GM19467 (cell line): ENCODE data around the gene GDF10.

Experiments used
- ATAC-seq: cut with Tn5 transposase; IDR thresholded peaks from one replicate; pipeline ENCODE4 v1.9.1; 2021; ENCODE audit warnings: mild to moderate bottlenecking, moderate library complexity; ENCODE audit not compliant: unreplicated experiment

Gene GDF10

DNA sequence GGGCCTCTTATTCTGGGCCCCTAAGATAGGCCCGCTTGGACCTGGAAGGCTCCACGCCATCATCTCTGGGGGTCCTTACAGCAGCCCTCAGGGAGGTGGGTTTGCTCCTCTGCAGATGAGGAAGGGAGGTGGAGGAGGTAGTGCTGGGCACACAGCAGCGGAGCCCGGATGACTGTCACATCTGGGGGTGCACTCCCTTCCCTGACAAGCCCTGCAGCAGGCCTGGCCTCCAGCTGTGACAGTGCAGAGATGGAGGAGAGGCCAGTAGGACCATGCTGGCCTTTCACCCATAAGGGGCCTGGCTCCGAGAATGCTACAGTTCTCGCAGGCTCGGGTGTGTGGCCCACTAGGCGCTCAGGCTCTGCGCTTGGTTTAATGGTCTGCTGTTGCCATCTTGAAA lies 31.5 kb downstream of the GDF10 start:
- ATAC-seq: no peak

DNA sequence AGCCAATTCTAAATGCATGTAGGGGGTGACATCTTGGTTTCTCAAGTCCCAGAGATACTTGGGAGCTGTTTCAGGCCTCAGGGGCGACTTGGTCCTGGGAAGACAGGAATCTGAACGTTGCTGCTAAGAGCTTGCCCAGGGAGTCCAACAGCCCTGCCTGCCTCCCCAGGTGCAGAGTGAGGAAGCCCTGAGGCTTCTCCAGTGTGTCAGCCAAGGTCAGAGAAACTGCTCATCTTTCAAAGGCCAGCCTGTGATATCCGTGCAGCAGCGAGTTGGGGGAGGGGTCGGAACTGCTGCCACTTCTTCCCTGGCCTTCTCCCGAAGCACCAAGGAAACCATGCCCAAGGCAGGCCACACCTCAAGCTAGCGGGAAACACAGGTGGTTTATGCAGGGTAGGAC lies 32.0 kb downstream of the GDF10 start:
- no peak for ATAC-seq

DNA sequence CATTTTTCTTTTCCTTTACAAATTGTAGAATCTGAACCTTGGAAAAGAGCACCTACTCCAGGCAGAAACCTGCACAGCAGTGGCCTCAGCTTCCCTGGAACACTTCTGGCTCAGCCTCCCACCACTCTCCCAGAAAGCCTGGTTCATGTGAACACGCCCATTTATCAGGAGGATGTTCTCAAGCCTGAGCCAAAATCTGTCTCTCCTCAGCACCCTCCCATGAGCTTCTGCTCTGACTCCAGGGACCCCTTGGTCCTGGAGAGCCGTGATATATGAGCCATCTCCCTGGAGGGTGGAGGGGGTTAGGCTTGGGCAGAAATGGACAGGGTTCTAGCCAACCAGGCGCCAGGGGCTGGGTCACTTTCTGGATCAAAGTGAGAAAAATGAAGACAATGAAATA lies 32.4 kb downstream of the GDF10 start:
- ATAC-seq: no peak

DNA sequence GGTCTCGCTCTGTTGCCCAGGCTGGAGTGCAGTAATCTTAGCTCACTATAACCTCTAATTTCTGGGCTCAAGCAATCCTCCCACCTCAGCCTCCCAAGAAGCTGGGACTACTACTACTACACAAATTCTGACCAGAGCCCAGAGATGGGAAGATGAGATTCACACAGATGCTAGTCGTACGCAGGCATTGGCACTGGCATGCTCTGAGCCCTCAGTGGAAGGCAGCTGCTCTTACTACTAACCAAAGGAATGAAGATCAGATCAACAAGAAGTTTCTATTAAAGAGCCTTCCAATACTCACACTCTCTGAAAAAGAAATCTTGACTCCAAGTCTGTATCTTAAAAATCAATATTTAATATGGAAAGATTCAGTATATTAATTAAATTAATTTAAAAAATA lies 32.9 kb downstream of the GDF10 start:
- ATAC-seq: no peak

DNA sequence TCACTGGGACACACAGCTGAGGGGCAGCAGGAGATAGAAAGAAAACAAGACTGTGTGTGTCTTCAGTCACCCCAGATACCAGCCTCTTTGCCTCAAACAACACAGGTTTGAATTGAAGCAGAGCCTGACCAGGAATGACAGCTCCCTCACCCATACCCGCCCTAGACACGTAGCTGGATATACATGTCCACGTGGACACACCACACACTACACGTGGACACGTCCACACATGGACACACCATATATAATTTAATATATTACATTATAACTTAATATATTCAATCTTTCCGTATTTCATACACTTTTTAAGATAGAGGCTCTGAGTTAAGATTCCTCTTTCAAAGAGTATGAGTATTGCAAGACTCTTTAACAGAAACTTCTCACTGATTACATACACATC lies 33.5 kb downstream of the GDF10 start:
- no peak for ATAC-seq

DNA sequence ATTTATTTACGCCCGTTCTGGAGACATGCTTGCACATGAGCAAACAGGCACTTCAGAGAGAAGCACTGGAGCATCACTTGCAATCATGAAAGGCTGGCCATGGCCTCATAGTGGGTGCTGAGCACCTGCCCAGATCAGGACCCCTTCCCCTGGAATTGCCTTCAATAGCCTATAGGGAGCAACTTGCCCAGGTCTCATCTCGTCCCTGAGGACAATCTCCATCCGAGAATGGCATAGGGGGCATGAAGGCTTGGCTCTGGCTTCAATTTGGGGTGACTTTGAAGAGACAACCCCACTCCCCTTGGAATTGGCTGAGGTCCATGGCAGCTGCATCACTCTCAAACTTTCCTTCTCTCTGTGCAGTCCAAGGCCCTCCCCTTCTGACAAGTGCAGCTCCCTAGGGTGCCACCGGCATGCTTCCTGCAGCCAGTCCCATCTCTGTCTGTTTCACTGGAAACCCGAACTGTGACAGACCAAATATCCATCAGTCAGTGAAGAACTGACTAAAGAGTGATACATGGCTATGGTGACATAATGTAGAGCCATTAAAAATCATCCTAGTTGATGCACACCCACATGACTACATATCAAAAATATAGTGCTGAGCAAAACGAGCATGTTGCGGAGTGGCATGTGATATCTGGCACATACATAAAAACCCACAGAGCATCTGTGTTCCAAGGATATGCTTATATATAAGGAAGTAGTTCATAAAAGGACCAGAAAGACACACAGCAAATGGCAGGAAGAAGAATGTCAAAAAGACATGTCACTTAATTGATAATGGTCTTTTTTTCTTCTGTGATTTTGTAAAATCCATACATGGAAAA lies 34.7 kb downstream of the GDF10 start:
- ATAC-seq: no peak

DNA sequence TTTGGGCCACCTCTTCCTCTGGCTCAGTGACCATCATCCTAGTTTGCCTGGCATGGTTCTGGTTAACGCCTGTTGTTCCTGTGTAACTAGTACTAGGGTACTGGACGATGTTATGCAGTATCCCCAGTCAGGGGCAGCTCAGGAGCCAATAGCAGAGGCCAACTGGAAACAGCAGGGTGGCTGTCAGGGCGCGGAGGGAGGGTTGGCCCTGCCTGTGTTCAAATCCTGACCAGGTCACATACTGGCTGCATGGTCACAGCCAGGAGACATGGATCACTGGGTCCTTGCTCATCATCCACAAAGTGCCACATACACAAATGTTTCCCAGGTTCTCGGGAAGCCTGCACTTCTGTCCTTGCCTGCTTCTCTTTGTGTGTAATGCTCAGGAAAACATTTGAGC lies 35.9 kb downstream of the GDF10 start:
- no peak for ATAC-seq

DNA sequence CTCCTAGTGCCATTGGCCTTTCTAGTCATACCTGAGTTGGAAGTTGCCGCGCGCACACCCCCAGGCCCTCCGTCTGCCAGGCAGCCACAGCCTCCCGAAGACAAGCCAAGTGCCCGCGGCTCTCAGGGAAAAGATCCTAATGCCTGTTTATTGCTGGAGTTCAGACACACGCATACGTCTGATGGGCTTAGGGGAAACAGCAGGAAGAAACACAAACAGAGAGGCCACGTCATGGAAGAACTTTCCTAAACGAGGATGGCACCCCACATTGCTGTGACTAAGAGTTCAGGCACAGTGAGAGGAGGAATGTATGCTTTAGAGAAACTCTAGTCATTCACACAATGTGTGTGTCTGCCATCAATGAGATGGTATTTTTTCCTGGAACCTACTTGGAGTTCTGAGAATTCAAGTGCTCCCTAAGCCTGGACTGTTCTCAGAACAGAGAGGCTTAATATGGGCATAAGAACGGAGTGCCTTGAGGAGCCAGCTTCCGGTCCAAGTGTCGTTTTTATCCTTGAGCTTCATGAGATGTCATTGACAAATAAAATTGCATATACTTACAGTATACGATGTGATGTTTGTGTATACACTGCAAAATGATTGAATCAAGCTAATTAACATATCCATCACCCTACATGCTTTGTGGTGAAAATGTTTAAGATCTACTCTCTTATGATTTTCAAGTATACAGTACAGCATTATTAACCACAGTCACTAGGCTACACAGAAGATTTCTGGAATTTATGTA lies 36.6 kb downstream of the GDF10 start:
- ATAC-seq: no peak

DNA sequence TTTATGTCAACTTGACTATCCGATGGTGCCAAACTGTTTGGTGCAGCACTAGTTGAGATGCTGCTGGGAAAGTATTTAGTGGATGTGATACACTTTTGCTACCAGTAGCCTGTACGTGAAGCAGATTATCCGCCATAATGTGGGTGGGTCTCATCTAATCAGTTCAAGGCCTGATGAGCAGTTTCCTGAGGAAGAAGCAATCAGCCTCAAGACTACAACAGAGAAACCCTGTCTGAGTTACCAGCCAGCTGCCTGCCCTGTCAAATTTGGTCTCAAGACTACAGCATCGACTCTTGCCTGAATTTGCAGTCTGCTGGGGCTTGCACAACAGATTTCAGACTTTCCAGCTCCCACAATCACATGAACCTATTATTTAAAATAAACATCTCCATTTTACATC lies 37.3 kb downstream of the GDF10 start:
- no peak for ATAC-seq

DNA sequence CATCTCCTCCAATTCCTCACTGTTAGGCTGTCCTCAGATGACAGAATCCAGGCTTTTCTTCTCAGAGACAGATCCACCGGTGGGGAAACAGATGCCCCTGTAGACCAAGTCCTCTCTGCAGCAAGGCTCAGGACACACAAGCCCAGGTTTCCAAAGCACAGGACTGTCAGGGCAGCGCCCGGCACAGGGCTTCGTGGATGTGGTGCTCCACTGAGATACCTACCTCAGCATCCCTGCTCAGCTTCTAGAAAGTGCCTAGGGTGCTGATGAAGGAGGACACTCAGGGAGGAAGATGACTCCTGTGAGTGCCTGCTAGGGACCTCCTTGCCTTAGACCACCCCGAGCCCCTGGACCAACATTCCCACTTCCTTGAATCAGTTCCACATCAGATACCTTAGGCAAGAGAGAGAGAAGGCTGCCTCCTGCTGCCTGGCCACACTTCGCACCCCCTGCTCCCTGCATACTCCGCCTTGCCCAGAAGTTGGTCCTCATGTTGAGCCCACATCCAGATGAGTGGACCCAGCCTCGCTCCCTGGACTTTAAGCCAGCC lies 39.3 kb downstream of the GDF10 start:
- ATAC-seq: no peak

DNA sequence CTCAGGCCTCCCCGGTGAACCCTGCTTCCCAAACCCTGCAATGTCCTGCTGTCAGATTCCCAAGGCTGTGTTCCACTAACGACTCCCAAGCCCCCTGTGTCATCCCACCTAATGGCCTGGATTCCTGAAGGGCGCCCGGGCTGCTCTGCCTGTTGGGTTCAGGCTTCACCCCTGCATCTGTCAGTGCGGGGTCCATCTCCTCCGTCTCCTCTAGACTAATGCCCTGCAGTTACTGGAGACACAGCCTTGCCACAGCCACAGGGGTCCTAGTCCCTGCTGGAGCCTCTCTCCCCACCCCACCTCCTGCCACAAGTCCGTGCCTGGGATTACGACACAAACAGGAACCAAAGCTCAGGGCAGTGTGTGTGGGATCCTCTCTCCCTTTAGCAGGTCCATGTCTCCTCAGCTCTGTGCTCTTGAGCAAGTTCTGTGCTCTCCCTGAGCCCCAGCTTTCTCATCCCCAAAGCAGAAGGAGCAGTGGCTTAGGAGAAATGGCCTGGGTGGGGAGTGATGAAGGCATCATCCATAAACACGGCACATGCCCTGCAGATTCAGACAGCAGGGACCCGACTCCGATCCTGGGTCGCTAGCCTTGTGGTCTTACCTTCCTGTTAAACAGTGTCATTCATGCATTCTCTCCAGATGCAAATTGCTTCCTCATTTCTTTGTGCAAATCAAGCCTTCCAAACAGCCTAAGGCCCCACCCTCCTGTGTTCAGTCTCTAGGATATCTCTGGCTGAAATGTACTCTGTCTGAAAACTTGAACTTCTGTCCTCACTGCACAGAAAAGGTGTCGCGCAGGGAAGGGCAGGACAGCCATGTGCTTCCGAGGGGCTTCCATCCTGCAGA lies 40.0 kb downstream of the GDF10 start:
- ATAC-seq: no peak

DNA sequence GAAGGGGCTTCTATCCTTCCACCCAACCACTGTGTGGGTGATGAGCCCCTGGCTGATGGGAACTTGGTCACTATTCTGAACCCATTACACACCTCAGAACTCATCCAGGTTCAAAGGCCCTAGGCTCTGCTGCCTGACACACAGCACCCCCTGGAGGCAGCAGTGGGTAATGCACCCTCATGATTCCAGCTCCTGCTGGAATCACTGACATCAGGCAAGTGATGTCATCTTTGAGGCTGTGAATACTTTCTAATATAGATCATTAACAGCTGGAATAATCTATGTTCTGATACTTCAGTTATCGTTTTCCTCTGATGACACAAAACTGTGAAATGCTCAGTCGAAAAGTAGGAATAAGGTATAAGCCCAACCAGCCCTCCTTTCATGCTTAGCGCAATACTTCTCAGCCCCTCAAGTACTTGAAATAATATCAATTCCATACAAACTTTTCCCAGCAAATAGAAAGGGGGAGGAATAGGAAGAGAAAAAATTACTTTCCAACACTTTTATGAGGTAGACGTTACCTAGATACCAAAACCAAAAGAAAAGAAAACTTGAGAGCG lies 40.7 kb downstream of the GDF10 start:
- ATAC-seq: no peak

DNA sequence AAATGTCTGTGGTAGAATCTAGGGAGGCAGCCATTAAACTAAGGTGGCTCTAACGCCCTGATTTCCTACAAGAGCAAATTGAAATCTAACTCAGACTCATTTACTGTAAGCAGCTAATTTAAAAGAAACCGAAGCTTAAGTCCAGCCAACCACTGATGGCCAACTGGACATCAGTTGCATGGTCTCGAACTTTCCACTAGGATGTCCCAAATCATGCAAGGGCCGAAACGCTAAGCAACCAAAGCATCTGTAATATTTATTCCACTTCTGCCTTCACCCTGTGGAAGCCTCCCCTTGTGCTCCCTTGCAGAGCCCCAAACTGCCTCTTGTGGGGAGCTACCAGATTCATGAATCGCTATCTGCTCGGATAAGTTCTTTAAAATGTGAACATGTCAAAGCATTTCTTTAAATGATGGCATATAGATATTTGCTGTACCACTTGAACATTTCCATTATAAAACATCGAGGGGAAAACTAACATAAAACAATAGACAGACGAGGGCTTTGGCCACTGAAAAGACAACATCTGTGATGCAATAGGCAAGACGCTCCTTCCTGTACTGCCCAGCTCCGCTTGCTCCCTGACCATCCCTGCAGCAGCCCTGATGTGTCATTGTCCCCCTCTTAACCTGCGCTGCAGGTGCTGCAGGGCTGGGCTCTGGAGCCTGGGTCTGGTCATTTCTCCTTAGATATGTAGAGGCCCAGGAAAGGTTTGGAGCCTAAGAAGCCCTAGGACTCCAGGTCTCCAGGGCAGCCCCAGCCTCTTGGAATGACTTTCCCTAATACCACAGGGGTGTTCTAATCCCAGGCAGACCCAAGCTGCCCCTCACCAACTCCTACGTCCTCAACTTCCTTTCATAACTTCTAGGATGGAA lies 45.2 kb downstream of the GDF10 start:
- ATAC-seq: no peak

DNA sequence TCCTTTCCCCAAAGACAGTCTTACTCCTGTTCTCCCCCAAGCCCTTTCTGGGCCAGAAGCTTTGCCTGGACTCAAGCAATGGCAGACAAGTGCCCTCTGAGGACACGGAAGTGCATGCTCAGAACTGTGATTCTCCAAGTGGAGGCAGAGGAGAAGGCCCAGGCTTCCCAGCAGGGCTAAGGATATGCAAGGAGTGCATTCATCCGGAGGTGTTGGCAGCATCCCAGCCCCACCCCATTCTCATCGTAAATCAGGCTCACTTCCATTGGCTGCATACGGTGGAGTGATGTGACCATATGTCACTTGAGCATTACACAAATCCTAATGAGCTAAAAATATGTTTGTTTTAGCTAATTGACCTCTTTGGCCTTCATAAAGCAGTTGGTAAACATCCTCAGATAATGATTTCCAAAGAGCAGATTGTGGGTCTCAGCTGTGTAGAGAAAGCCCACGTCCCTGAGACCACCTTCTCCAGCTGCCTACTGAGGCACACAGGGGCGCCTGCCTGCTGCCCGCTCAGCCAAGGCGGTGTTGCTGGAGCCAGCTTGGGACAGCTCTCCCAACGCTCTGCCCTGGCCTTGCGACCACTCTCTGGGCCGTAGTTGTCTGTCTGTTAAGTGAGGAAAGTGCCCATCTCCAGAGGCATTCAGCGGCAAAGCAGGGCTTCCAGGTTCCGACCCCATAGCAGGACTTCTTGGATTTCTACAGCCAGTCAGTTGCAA lies 46.7 kb downstream of the GDF10 start:
- no peak for ATAC-seq

DNA sequence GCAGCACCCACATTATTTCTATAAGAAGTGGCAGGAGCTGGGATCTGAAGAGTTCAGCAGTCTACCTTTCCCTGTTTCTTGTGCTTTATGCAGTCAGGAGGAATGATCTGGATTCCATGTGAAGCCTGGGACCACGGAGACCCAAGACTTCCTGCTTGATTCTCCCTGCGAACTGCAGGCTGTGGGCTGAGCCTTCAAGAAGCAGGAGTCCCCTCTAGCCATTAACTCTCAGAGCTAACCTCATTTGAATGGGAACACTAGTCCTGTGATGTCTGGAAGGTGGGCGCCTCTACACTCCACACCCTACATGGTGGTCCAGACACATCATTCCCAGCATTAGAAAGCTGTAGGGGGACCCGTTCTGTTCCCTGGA lies 47.3 kb downstream of the GDF10 start:
- ATAC-seq: no peak

DNA sequence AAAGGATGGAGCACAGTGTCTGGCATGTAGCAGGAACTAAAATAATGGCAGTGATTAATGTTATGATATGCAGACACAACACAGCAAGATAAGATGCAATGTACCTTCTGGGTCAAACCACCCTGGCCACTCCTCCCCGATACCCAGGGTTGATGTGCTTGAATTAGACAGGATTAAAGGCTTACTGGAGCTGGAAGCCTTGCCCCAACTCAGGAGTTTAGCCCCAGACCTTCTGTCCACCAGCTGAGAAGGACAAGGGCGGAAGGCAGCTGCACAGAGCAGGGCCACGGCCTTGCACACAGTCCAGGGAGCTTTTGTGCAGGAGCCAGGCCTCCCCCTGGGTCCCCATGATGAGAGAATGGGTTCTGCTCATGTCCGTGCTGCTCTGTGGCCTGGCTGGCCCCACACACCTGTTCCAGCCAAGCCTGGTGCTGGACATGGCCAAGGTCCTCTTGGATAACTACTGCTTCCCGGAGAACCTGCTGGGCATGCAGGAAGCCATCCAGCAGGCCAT lies 48.2 kb downstream of the GDF10 start, which contains the start of gene RBP3:
Gene RBP3, plus strand, starts transcription at position 226 of the 514 bp plus-strand sequence. Its CDS starts 122 bp downstream, at position 348.
- ATAC-seq: no peak

DNA sequence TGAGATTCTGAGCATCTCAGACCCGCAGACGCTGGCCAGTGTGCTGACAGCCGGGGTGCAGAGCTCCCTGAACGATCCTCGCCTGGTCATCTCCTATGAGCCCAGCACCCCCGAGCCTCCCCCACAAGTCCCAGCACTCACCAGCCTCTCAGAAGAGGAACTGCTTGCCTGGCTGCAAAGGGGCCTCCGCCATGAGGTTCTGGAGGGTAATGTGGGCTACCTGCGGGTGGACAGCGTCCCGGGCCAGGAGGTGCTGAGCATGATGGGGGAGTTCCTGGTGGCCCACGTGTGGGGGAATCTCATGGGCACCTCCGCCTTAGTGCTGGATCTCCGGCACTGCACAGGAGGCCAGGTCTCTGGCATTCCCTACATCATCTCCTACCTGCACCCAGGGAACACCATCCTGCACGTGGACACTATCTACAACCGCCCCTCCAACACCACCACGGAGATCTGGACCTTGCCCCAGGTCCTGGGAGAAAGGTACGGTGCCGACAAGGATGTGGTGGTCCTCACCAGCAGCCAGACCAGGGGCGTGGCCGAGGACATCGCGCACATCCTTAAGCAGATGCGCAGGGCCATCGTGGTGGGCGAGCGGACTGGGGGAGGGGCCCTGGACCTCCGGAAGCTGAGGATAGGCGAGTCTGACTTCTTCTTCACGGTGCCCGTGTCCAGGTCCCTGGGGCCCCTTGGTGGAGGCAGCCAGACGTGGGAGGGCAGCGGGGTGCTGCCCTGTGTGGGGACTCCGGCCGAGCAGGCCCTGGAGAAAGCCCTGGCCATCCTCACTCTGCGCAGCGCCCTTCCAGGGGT lies 48.9 kb downstream of the GDF10 start:
- ATAC-seq: no peak

DNA sequence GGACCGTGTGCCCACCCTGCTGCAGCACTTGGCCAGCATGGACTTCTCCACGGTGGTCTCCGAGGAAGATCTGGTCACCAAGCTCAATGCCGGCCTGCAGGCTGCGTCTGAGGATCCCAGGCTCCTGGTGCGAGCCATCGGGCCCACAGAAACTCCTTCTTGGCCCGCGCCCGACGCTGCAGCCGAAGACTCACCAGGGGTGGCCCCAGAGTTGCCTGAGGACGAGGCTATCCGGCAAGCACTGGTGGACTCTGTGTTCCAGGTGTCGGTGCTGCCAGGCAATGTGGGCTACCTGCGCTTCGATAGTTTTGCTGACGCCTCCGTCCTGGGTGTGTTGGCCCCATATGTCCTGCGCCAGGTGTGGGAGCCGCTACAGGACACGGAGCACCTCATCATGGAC lies 49.5 kb downstream of the GDF10 start:
- no peak for ATAC-seq
